ENCODE data around the gene SERTAD2.

- no peak for TF ChIP-seq POLR2A (IDR thresholded peaks at IDR 0.05)
- TF ChIP-seq CTCF (IDR thresholded peaks at IDR 0.05) = no peak
These were observed 13.2 kb upstream of the SERTAD2 start for GRCh38 chr2:64666810-64667438.
